Vagina (tissue), 2 donors: ENCODE data around the gene TNN.

Source experiments
- POLR2A ChIP-seq, 2 donors: fragments of 450-650 bp; IDR thresholded peaks; one replicate each; pipeline ENCODE4 v1.6.1; 2017; ENCODE audit warnings: antibody characterized with exemption in 2 of 2, mild to moderate bottlenecking in 2 of 2, moderate library complexity in 2 of 2
- TF ChIP-seq, protein P1 (sequence below), 3 experiments: fragments of 450-650 bp in 2 of 3; fragments of 200-600 bp in 1 of 3; sonication (generic) in 1 of 3; IDR thresholded peaks; one replicate each; pipeline ENCODE4 v1.5.1; 2017 to 2019; ENCODE audit warnings: antibody characterized with exemption in 3 of 3, mild to moderate bottlenecking in 2 of 3, moderate library complexity in 2 of 3

DNA sequence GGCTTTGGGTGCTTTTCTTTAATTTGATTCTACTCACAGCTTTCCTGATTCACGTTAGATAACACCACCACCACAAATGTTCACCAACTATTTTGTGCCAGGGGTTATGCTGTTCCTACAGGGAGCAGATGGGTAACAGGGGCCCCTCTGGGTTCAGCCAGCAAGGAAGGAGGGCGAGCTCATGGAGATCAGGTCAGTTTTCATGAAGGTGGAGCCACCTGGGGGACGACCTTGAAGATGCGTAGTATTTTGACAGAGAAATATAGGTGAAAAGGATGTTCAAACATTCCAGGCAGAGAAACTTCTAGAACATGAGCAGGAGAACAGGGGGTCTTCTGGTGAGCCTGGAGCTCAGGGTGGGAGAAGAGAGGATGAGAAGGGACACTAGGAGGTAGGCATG, 96.1 kb downstream of the TNN start:
- TF ChIP-seq POLR2A (IDR thresholded peaks at IDR 0.05): no peak
- TF ChIP-seq, protein P1, sequence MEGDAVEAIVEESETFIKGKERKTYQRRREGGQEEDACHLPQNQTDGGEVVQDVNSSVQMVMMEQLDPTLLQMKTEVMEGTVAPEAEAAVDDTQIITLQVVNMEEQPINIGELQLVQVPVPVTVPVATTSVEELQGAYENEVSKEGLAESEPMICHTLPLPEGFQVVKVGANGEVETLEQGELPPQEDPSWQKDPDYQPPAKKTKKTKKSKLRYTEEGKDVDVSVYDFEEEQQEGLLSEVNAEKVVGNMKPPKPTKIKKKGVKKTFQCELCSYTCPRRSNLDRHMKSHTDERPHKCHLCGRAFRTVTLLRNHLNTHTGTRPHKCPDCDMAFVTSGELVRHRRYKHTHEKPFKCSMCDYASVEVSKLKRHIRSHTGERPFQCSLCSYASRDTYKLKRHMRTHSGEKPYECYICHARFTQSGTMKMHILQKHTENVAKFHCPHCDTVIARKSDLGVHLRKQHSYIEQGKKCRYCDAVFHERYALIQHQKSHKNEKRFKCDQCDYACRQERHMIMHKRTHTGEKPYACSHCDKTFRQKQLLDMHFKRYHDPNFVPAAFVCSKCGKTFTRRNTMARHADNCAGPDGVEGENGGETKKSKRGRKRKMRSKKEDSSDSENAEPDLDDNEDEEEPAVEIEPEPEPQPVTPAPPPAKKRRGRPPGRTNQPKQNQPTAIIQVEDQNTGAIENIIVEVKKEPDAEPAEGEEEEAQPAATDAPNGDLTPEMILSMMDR (IDR thresholded peaks at IDR 0.05): no peak
